ENCODE data around the gene RNF13.

Gene RNF13, protein sequence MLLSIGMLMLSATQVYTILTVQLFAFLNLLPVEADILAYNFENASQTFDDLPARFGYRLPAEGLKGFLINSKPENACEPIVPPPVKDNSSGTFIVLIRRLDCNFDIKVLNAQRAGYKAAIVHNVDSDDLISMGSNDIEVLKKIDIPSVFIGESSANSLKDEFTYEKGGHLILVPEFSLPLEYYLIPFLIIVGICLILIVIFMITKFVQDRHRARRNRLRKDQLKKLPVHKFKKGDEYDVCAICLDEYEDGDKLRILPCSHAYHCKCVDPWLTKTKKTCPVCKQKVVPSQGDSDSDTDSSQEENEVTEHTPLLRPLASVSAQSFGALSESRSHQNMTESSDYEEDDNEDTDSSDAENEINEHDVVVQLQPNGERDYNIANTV

DNA sequence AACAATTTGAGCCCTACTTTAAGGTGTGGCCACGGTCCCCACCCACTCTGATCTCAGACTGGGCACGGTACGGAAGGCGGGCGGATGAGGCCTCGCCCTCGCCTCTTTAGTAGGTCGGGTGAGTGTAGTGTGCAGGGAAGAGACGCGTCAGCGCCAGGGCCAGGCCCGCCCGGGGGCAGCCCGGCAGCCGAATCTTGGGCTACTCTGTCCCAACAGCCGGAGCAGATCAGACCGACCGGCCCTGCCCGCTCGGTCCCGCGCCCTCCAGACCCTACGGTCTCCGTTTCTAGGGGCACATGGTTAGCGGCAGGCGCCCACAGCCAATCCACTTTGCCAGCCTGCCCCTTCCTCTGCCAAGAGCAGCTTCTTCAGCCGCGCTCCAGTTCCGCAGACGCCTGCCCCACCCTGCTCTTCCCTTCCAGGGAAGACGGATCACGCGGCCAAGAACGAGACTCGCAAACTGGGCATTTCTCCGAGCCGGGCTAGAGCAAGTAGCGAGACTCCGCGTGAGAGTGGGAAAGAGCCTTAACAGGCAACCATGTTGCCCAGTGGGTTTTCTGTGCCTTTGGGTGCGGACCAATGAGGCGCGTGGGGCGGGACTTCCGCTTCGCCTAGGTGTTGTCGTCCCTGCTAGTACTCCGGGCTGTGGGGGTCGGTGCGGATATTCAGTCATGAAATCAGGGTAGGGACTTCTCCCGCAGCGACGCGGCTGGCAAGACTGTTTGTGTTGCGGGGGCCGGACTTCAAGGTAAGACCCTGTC lies at the start of gene RNF13:
Gene RNF13, plus strand, starts transcription at position 610 of the 761 bp plus-strand sequence. CDS start 32,812 bp downstream, outside the sequence.
- peak; percentile 57 for TF ChIP-seq POLR2A (IDR thresholded peaks at IDR 0.05; ENCODE audit: low read depth, low read length)
- DNase-seq (ENCODE audit: insufficient read length, low spot score) (peak; percentile 62), FAIRE-seq (peak; percentile 95)

DNA sequence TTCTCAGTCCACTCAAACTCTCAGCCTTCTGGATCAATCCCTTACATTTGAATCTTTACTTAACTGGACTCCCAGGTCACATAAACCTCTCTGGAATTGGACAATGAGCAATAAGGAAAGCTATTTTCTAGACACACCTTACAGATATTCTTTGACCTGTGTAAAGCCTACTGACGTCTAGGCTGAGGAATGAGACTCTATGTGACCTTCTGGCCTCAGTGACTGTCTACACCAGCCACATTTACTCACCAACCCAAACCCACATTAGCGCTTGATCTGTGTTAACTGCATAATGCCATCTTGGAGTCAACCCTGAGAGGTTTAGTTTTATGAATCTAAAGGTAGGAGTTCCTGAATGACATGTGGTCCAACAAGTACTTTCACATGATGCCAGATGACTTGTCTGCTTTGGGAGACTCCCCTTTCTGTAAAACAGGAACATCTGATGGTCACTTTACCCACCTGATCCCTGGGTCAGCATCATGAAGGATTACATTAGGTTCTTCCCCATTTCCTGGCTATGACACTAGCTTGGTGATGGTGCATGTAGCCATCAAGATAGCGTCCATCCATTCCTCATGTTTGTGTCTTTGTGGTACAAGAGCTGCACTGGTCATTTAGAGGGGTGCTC lies 49.3 kb upstream of the RNF13 start:
- no peak for FAIRE-seq
- no peak for TF ChIP-seq POLR2A (IDR thresholded peaks at IDR 0.05; ENCODE audit: low read depth, low read length)
- DNase-seq (ENCODE audit: insufficient read length, low spot score), result no peak

DNA sequence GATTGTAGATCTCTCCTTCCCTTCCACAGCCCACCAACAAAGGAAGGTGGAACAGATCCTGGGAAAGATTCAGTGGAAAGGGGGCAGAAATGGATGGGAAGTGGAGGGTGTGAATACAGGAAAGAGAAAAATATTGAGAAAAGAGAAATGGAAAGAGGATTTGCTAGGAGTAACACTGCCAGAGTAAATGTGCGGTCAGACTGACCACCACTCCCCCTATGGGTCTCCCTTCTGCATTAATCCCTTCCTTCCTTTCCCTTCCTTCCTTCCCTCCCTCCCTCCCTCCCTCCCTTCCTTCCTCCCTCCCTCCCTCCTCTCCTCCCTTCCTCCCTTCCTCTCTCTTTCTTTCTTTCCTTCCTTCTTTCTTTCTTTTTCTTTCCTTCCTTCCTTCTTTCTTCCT lies 48.7 kb upstream of the RNF13 start:
- no peak for DNase-seq (ENCODE audit: insufficient read length, low spot score)
- no peak for FAIRE-seq

DNA sequence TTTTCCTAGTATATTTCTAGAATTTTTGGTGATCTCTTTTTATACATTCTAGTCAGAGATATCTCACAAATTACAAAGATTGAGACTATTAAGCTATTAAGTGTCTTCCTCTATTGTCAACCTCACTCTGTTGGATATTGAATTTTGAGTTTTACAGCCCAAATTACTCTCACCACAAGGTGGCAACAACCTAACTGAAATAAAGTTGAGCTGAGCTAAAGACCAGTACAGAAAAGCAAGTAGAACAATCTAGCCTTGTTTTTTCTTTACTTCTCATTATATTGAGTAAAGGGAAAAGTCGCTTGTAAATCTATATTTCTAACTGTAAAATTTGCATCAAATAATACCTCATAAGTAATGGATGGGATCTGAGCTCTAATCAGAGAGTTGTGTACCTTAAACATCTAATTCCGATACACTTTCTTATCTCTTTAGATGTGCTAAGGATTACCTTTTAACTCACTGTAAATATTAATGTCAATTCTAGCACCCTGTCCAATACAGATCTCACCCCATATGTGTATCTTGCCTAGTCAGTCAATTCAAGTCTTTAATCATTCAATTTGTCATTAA lies 47.2 kb upstream of the RNF13 start:
- peak; percentile 93 for FAIRE-seq
- no peak for TF ChIP-seq POLR2A (IDR thresholded peaks at IDR 0.05; ENCODE audit: low read depth, low read length)
- DNase-seq (ENCODE audit: insufficient read length, low spot score), result no peak

More for the DNA sequence above, 48.7 kb upstream of the RNF13 start:
- TF ChIP-seq POLR2A (IDR thresholded peaks at IDR 0.05; ENCODE audit: low read depth, low read length), result no peak

DNA sequence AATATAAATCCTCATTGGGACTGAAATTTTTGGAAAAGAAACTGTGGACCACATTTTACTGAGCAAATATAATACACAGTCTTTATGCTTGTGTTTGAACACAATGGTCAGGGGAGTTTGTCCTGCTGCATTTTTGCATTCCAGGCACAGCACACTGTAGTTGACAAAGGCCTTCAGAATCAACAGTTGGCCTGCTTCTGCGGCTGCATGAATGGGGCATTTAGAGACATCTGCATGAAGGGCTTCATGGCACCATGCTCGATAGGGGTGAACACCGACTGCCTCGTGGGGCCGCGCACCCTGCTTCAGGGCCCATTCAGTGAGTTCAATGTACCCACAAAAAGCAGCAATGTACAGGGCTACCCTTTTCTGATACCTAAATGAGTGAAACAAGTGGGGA lies 45.3 kb upstream of the RNF13 start:
- DNase-seq (ENCODE audit: insufficient read length, low spot score), result no peak
- TF ChIP-seq POLR2A (IDR thresholded peaks at IDR 0.05; ENCODE audit: low read depth, low read length), result no peak
- no peak for FAIRE-seq

DNA sequence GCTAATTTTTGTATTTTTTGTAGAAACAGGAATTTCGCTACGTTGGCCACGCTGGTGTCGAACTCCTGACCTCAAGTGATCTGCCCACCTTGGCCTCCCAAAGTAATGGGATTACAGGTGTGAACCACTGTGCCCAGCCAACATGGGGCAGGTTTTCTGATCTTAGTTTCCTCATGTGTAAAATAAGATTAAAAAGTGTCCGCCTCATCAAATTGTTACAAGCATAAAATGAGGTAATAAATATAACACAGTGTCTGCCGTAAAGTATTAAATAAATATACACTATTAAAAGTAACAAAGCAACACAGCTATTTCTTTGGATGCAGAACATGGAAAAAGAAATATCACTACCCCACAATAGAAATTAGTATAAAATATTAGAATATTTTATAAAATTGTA lies 44.3 kb upstream of the RNF13 start:
- DNase-seq (ENCODE audit: insufficient read length, low spot score) (no peak), FAIRE-seq (no peak)

DNA sequence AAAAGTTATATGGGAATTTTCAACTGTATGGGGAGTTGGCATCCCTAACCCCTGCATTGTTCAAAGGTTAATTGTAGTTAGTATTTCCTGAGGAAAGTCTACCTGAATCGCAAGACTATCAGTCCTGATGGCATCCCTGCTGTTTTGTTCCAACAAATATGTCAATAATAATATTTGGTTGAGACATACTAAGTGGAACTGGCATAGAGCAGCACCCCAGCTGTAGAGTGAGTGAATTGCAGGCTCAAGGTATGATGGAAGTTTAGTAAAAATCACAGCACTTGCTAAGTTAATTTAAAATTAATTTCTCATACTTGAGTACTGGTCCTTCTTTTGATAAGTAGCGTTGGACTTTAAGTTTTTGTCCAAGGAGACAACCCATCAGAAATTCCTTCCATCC lies 42.8 kb upstream of the RNF13 start:
- TF ChIP-seq POLR2A (IDR thresholded peaks at IDR 0.05; ENCODE audit: low read depth, low read length), result no peak
- FAIRE-seq (no peak), DNase-seq (ENCODE audit: insufficient read length, low spot score) (no peak)

More for the DNA sequence above, 44.3 kb upstream of the RNF13 start:
- no peak for TF ChIP-seq POLR2A (IDR thresholded peaks at IDR 0.05; ENCODE audit: low read depth, low read length)

DNA sequence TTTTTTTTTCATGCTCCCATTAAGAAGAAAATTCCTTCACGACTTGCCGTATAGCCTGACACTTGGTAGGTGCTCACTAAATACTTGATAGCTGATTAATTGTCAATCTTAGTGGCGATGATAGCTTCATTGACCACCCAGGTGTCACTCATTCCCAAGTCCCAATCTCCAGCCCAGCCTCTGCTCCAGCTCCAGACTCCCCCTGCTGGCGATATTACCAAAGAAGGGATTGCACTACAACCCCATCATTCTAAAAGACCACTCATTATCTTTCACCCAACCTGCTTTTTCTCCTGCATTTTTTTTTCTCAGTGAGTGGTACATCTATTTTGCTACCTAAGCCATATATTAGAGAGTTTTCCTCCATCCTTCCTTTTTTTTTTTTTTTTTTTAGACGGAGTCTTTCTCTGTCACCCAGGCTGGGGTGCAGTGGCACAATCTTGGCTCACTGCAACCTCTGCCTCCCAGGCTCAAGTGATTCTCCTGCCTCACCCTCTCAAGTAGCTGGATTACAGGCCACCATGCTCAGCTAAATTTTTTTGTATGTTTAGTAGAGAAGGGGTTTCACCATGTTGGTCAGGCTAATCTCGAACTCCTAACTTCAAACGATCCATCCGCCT lies 41.3 kb upstream of the RNF13 start:
- DNase-seq (ENCODE audit: insufficient read length, low spot score) (peak; percentile 18), FAIRE-seq (peak; percentile 33)
- TF ChIP-seq POLR2A (IDR thresholded peaks at IDR 0.05; ENCODE audit: low read depth, low read length), result no peak

DNA sequence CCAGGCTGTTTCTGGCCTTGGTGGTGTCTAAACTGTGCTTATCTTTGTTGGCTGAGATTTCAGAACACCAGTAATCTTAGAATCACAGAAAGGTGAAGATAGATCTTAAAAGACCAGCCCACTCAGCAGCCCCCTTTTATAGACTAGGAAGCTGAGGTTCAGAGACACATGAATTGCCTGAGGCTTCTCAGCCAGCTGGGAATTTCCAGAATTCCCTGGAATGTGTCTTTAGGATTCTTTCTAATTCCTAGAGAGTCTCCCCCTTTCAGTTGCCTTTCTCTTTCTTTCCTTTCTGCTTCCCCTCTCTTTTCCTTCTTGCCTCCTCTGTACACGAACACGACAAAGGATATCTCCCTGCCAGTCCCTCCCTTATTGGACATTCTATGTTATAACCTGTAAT lies 40.2 kb upstream of the RNF13 start:
- no peak for TF ChIP-seq POLR2A (IDR thresholded peaks at IDR 0.05; ENCODE audit: low read depth, low read length)
- FAIRE-seq, result no peak
- no peak for DNase-seq (ENCODE audit: insufficient read length, low spot score)

DNA sequence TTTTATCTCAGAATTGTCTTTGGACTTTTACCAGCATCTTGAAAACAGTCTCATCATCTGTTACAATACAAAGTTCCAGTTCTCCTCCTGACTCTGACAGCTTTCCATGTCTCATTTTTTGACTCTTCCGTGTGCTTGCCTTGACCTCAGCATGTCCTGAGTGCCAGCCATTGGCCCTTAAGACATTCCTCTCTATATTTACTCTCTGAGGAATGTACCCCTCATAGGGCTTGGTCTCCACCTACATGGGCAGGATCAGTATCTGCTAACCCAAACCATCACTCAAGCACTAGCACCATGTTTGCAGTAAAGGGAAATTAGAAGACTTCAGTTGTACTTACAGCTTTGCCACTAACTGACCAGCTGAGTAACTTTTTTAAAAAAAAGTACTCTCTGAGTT lies 36.8 kb upstream of the RNF13 start:
- TF ChIP-seq POLR2A (IDR thresholded peaks at IDR 0.05; ENCODE audit: low read depth, low read length), result no peak
- FAIRE-seq (no peak), DNase-seq (ENCODE audit: insufficient read length, low spot score) (no peak)

DNA sequence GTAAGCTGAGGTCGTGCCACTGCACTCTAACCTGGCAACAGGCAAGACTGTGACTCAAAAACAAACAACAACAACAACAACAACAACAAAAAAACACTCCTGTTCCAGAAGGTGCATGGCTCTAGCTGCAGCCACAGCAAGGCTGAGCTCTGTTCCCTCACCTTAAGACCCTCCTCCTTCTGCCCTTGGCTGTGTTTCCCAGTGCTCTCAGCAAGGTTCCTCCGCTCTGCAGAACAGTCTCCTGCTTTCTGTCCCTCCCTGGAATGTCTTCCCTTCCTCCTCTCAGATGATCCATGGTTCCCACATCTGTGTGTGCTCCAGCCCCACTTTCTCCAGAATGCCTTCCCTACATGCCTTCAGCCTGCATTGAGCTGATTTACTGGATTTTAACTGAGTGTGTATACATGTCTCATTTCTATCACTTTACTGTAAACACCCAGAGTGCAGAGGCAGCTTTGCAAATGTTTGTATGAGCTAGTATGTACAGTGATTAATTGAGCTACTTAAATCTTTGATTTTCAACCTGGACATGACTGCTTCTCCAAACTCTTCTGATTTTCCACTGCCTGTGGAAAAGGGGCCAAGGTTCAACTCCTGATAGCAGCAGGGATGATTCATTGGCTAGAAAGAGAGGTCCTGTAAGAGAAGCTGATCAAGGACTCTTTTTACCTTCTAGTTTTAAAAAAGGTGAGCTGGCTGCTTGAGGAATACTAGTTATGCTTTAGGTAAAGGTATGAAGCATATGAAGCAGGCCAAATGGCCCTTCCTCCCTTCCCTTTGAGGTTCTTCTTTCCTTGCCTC lies 35.4 kb upstream of the RNF13 start:
- TF ChIP-seq POLR2A (IDR thresholded peaks at IDR 0.05; ENCODE audit: low read depth, low read length), result no peak
- FAIRE-seq, result no peak
- DNase-seq (ENCODE audit: insufficient read length, low spot score), result no peak

DNA sequence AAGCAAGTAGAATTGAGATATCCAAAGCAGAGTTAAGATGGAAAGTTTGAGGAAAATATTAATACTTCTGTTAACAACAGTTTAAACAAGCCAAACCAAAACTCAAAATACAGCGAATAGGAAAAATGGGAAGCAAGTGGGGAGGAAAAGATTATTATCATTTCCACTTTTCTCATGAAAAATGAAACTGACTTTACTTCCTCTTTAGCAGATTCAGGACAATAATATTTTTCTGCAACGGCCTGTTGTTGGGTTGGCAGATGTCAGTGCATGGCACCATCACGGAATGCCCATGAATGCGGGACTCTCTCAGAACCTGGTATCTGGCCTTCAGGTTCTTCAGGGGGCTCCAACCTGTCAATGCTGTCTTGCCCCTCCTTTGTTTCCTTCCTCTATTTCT lies 31.8 kb upstream of the RNF13 start:
- TF ChIP-seq POLR2A (IDR thresholded peaks at IDR 0.05; ENCODE audit: low read depth, low read length), result no peak
- no peak for DNase-seq (ENCODE audit: insufficient read length, low spot score)
- FAIRE-seq, result no peak

DNA sequence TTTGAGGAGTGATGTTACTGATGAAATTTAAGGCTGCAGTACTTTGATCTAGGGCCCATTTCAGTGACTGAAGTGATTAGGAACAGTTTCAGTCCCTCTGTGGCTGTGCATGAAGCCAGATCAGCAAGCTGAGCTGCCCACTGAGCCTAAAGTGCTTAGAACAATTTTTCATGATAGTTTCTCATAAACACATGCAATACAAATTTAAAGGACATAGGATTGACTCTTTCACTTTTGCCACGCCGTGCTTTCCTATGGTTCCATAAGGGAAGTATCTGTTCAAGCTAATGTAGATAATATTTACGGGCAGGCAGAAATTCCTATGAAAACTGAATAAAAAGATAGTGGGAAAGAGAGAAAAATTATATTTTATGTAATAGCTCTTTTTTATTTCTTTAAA lies 31.3 kb upstream of the RNF13 start:
- TF ChIP-seq POLR2A (IDR thresholded peaks at IDR 0.05; ENCODE audit: low read depth, low read length), result no peak
- FAIRE-seq (no peak), DNase-seq (ENCODE audit: insufficient read length, low spot score) (no peak)

Measured in H54 (cell line).